ENCODE data around the gene ACOXL.

- TF ChIP-seq EP300 (IDR thresholded peaks at IDR 0.05): no peak
- TF ChIP-seq CTCF (IDR thresholded peaks at IDR 0.05): no peak
- TF ChIP-seq POLR2A (IDR thresholded peaks at IDR 0.05): no peak
These were observed 159.3 kb downstream of the ACOXL start for GRCh38 chr2:110891626-110892025.

Measured in ovary (tissue), 3 donors.